Glutamatergic neuron (in vitro differentiated cells): ENCODE results near the gene C2CD4D. TPM values are rescaled to one million over a fixed set of nuclear protein-coding genes. Genes with fewer than 3 reads are reported as not detected.
"Not testable (repeated sequence)": the region's sequence is repeated elsewhere in the genome, so short reads cannot be mapped to it uniquely, and the experiment has no call there.

ENCODE experiments used
- DNase-seq: peaks from one replicate; pipeline ENCODE4 v3.0.0; 2022
- H3K27ac Mint-ChIP-seq: one replicate; pipeline ENCODE4 v1.8.0; 2020; ENCODE audit warnings: mild to moderate bottlenecking, mixed read lengths, inconsistent platforms; ENCODE audit not compliant: unreplicated experiment
- H3K27me3 Mint-ChIP-seq: one replicate; pipeline ENCODE4 v1.8.0; 2020; ENCODE audit warnings: mild to moderate bottlenecking, moderate library complexity, mixed read lengths, inconsistent platforms; ENCODE audit not compliant: unreplicated experiment
- H3K36me3 Mint-ChIP-seq: one replicate; pipeline ENCODE4 v1.8.0; 2020; ENCODE audit warnings: mild to moderate bottlenecking, mixed read lengths, inconsistent platforms; ENCODE audit not compliant: unreplicated experiment
- H3K4me1 Mint-ChIP-seq: one replicate; pipeline ENCODE4 v1.8.0; 2020; ENCODE audit warnings: mild to moderate bottlenecking, low read depth, mixed read lengths, inconsistent platforms; ENCODE audit not compliant: unreplicated experiment
- H3K4me3 Mint-ChIP-seq: one replicate; pipeline ENCODE4 v1.8.0; 2020; ENCODE audit warnings: mild to moderate bottlenecking, mixed read lengths, inconsistent platforms; ENCODE audit not compliant: unreplicated experiment
- H3K9me3 Mint-ChIP-seq: one replicate; pipeline ENCODE4 v1.8.0; 2020; ENCODE audit warnings: mild to moderate bottlenecking, moderate library complexity, mixed read lengths, inconsistent platforms; ENCODE audit not compliant: unreplicated experiment
- total RNA-seq: library from RNA; stranded (reverse); fragmentation: NEBNext Ultra II Directional; extraction: Animal tissue kit (Norgen Biotek cat#: 25700); gene quantifications from one replicate; pipeline ENCODE4 v1.2.1, GENCODE V29; 2021; ENCODE audit not compliant: unreplicated experiment
- TF ChIP-seq, protein P1 (sequence below): fragments of 200-600 bp; sonication (generic); IDR thresholded peaks from one replicate; pipeline ENCODE4 v1.5.0; 2021; ENCODE audit not compliant: partially characterized antibody, unreplicated experiment

Gene C2CD4D
- total RNA-seq, 1 donor from 2014 or later = not detected

DNA sequence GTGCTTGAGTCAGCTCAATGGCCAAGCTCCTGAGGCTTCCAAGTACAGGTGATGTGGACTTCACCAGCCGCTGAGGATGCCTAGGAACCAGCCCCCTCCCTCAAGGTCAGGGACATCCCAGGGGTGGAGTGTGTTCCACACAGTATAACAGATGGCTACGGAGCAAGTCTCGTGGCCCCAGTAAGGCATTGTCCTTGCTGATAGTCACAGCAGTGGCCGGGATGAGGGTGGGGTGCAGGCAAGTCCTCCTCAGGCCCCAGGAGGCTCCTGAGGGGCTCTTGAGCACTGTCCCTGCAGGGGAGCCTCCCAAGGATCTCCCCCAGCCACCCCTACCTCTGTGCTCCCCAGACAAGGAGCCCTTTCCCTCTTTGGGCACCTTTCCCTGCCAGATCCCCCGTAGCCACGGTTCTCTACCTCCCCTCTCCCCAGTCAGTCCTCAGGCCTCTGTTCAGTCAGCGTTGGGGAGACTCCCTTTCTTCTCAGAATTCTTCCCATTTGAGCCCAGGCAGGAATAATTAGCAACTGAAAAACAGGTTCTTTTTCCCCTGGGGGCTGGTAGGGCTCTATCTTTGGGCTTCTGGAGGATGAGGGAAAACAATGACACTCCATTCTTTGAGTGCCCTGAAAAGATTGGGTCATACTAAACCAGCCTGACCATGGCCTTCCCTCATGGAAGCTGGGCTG, 21.0 kb upstream of the C2CD4D start:
- Mint-ChIP-seq H3K4me1 (peaks cover 10% of the 10 kb centered on the region), H3K4me3 (no peak overlapping the region), H3K27me3 (peaks cover 17% of the 10 kb centered on the region), H3K27ac (no peak overlapping the region), H3K9me3 (peaks cover 10% of the 10 kb centered on the region), H3K36me3 (peaks cover 4% of the 10 kb centered on the region)
- no peak for DNase-seq
- TF ChIP-seq, protein P1, sequence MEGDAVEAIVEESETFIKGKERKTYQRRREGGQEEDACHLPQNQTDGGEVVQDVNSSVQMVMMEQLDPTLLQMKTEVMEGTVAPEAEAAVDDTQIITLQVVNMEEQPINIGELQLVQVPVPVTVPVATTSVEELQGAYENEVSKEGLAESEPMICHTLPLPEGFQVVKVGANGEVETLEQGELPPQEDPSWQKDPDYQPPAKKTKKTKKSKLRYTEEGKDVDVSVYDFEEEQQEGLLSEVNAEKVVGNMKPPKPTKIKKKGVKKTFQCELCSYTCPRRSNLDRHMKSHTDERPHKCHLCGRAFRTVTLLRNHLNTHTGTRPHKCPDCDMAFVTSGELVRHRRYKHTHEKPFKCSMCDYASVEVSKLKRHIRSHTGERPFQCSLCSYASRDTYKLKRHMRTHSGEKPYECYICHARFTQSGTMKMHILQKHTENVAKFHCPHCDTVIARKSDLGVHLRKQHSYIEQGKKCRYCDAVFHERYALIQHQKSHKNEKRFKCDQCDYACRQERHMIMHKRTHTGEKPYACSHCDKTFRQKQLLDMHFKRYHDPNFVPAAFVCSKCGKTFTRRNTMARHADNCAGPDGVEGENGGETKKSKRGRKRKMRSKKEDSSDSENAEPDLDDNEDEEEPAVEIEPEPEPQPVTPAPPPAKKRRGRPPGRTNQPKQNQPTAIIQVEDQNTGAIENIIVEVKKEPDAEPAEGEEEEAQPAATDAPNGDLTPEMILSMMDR = no peak

DNA sequence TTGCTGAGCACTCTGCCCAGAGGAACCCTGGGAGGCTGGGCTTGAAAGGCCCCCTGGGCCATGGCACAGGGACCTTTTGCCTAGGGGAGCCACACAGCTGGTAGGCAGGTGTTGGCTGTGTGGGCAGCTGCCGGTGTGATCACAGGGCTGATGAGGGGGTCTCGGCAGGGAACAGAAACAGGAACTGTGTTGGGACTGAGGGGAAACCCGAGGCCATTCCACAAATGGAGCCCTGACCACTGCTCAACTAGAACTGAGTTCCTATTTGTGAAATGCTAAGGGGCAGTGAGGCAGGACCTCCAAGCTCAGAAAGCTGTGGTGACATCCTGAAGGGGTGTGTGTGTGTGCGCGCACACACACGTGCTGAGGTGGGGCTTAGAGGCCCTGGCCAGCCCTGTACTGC, 20.3 kb upstream of the C2CD4D start:
- Mint-ChIP-seq H3K27me3 (peaks cover 12% of the 10 kb centered on the region), H3K36me3 (peaks cover 4% of the 10 kb centered on the region), H3K4me3 (no peak overlapping the region), H3K27ac (no peak overlapping the region), H3K9me3 (peaks cover 5% of the 10 kb centered on the region), H3K4me1 (peaks cover 10% of the 10 kb centered on the region)
- no peak for DNase-seq
- TF ChIP-seq, protein P1 = no peak

DNA sequence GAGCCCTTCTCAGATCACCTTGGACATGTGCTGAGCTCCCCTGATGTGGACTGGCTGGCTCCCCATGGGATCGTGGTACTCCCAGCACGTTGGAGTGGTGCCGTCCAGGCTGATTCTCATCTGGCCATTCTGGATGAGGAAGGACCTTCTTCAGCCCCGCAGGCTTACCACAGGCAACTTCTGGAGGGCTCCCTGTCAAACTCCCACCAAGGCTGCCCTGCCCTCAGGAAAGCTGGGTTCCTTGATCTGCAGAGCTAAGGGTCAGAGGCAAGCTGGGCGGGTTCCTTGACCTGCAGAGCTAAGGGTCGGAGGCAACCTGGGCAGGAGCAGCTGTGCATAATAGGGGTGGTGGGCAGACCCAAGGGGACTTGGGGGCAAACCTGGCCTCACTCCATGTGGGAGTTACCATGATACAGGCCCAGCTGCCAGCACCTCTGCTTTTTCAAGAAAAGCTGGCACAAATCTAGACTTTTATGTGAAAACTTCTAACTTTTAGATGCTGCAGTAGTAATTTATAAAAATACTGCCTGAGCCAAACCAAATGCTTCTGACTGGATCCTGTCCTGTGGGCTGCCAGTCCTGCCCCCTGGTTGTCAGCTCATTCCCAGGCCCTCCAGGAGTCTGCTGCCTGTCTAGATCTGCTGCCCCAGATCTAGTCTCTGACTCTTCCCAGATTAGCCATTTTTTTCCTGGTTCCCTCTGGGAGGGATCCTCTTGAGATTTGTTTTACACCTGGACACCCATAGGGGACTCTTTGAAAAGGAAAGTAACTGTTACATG, 19.5 kb upstream of the C2CD4D start:
- peaks cover 12% of the 10 kb centered on the region for H3K27me3 Mint-ChIP-seq

DNA sequence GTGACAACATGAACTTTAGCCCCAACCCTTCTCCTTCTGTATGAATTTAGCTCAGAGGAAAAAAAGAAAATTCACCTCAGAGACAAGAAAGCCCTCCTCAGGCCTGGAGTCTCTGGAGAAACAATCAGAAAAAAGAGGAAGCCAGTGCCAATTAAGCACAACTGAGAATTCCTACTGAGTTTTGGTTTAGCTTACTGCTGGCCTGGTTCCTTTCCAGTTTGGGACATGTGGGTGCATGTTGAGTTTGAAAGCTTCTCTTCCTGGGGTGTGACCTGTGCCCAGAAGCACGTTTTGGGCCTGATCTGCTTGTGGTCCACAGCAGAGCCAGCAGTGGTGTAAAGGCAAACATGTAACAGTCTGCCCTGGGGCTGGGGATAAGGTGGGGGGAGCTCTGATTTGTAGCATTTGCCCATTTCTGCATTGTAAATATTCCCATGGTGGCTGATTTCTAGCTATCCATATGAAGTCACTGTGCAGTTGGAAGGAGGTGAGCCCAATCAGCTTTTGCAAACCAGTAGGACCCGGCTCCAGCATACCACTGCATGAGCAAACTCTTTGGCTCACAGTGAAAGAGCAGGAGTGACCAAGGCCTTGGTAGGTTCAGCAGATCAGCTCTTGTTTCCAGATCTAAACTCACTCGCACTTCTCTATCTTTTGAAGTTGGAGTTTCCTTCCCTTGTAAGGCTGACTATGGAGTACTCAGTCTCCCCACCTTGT, 18.6 kb upstream of the C2CD4D start:
- Mint-ChIP-seq H3K27ac (no peak overlapping the region), H3K9me3 (peaks cover 5% of the 10 kb centered on the region), H3K27me3 (peaks cover 12% of the 10 kb centered on the region), H3K4me3 (no peak overlapping the region), H3K4me1 (peaks cover 10% of the 10 kb centered on the region), H3K36me3 (peaks cover 4% of the 10 kb centered on the region)
- no peak for DNase-seq
- TF ChIP-seq, protein P1 = no peak

More for the DNA sequence above, 19.5 kb upstream of the C2CD4D start:
- TF ChIP-seq, protein P1 = no peak
- Mint-ChIP-seq H3K9me3 (peaks cover 5% of the 10 kb centered on the region), H3K4me3 (no peak overlapping the region), H3K36me3 (peaks cover 4% of the 10 kb centered on the region), H3K4me1 (peaks cover 10% of the 10 kb centered on the region), H3K27ac (no peak overlapping the region)
- DNase-seq = no peak

DNA sequence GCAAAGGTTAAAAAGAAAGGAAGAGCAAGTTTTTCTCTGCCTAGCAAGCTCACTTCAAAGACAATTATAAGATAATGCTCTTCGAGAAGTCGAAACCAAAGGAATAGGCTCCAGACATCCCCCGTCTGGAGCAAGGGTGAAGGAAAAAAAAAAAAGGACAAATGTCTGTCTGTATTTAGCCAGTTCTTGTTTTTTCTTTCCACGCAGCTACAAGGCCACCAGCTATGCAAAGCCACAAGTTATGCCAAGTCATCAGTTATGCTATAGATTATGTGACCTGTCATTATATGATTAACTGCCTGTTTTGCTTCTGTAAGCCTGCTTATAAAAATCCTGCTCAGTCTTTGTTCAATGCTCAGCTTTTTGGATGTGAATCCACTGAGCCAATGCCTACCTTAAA, 16.3 kb upstream of the C2CD4D start:
- H3K27me3 Mint-ChIP-seq = peaks cover 8% of the 10 kb centered on the region
- H3K9me3 Mint-ChIP-seq = no peaks in the 10 kb centered on the region
- peaks cover 4% of the 10 kb centered on the region for H3K4me1 Mint-ChIP-seq
- peaks cover 4% of the 10 kb centered on the region for H3K36me3 Mint-ChIP-seq
- TF ChIP-seq, protein P1 = no peak
- no peak overlapping the region for H3K27ac Mint-ChIP-seq
- no peak for DNase-seq
- no peak overlapping the region for H3K4me3 Mint-ChIP-seq

DNA sequence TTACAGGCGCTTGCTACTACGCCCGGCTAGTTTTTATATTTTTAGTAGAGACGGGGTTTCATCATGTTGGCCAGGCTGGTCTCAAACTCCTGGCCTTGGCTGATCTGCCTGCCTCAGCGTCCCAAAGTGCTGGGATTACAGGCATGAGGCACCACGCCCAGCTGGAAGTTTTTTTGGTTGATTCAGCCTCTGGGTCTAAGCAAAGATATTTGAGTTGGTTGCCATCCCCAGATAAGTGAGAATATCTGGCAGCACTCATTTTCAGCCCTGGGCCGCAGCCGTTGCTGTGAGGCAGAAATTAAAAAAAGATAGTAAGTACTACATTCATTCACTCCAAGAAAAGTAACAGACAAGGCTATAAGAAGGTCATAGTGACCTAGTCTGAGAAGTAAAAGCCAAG, 15.9 kb upstream of the C2CD4D start:
- not testable (repeated sequence) for H3K9me3 Mint-ChIP-seq

More for the DNA sequence above, 15.9 kb upstream of the C2CD4D start:
- DNase-seq, H3K27me3 Mint-ChIP-seq, H3K36me3 Mint-ChIP-seq, H3K27ac Mint-ChIP-seq, H3K4me1 Mint-ChIP-seq, H3K4me3 Mint-ChIP-seq: not testable (repeated sequence)
